ENCODE data around the gene TBC1D20. TPM values are rescaled to one million over a fixed set of nuclear protein-coding genes. Genes with fewer than 3 reads are reported as not detected.

Gene TBC1D20
- total and polyA plus RNA-seq, 3 donors from 2014 or later, result 43.5 to 52.6 (median 45.7) TPM

GRCh38 chr20:420721-421574 lies 41.4 kb downstream of the TBC1D20 start:
- DNase-seq, result peak; percentile 48
- intact Hi-C loops (cut with DNase I; ENCODE audit: low total_unique reads), result no loop called here
- no peak overlapping the region for H3K27ac ChIP-seq
- peak overlapping the region in 1 of 2 donors; percentile 30 for H3K4me3 ChIP-seq
- no peak for TF ChIP-seq CTCF (IDR thresholded peaks at IDR 0.05)
- no peak for TF ChIP-seq POLR2A (IDR thresholded peaks at IDR 0.05)
- 68 to 74% methylated on average over 24 to 40 of the region's 49 CpGs for WGBS, 2 donors
- no peaks in the 10 kb centered on the region for H3K27me3 ChIP-seq
- H3K4me1 ChIP-seq, result peaks cover 14% of the 10 kb centered on the region
- H3K36me3 ChIP-seq (ENCODE audit: low read depth, missing control alignments), result no peaks in the 10 kb centered on the region
- no peaks in the 10 kb centered on the region for H3K9me3 ChIP-seq

DNA sequence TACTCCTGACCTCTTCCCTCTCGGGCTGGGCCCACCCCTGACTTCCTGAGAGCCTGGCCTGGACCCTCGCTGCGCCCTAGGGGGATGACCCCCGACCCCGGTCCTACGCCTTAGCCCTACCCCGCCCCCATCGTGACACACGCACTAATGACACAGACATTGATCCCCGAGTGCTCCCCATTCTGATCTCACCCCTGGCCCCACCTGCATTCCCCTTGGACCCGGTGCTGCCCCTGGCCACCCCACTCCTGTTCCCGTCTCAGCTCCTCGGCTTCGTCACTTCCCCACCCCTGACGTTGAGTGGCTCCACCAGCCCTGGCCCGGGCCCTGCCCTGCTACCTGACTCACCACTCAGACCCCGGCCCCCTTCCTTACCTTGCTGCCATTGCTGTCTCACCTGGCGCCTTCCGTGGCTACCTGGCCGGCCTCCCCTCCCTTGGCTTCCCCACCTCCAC lies 42.1 kb downstream of the TBC1D20 start:
- Histone ChIP-seq H3K4me3 (no peak overlapping the region), H3K36me3 (ENCODE audit: low read depth, missing control alignments) (no peaks in the 10 kb centered on the region), H3K27ac (no peak overlapping the region), H3K9me3 (no peaks in the 10 kb centered on the region), H3K27me3 (no peaks in the 10 kb centered on the region), H3K4me1 (peaks cover 14% of the 10 kb centered on the region)
- DNase-seq, result no peak
- intact Hi-C loops (cut with DNase I; ENCODE audit: low total_unique reads), result no loop called here
- WGBS, 2 donors, result 69 to 75% methylated on average over 20 of the region's 20 CpGs
- TF ChIP-seq CTCF (IDR thresholded peaks at IDR 0.05), result no peak
- TF ChIP-seq POLR2A (IDR thresholded peaks at IDR 0.05), result no peak

DNA sequence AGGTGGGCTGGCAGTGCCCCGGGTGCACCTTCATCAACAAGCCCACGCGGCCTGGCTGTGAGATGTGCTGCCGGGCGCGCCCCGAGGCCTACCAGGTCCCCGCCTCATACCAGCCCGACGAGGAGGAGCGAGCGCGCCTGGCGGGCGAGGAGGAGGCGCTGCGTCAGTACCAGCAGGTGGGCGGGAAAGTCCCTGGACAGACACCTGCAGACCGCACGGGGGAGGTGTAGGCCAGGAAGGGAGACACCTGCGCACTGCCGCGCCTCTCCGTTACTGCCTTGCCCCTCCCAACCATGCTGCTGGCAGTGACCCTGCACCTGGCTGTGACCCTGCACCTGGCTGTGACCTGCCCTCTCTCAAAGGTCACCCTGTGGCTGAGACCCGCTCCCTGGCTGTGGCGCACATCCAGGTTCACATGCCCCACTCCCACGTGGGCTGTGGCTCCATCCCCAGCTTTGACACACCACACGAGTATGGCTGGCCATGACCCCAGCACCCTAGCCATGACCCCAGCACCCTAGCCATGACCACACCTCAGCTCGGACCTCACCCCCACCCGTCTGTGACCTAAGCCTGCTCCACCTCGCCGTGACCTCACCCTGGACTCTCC lies 42.7 kb downstream of the TBC1D20 start:
- TF ChIP-seq CTCF (IDR thresholded peaks at IDR 0.05) (no peak), POLR2A (IDR thresholded peaks at IDR 0.05) (no peak)
- no peaks in the 10 kb centered on the region for H3K9me3 ChIP-seq
- peaks cover 14% of the 10 kb centered on the region for H3K4me1 ChIP-seq
- WGBS, 2 donors, result 69 to 80% methylated on average over 16 to 32 of the region's 32 CpGs
- no peak overlapping the region for H3K4me3 ChIP-seq
- no peak for DNase-seq
- no peaks in the 10 kb centered on the region for H3K36me3 ChIP-seq (ENCODE audit: low read depth, missing control alignments)
- no peak overlapping the region for H3K27ac ChIP-seq
- intact Hi-C loops (cut with DNase I; ENCODE audit: low total_unique reads), result no loop called here
- H3K27me3 ChIP-seq, result no peaks in the 10 kb centered on the region

DNA sequence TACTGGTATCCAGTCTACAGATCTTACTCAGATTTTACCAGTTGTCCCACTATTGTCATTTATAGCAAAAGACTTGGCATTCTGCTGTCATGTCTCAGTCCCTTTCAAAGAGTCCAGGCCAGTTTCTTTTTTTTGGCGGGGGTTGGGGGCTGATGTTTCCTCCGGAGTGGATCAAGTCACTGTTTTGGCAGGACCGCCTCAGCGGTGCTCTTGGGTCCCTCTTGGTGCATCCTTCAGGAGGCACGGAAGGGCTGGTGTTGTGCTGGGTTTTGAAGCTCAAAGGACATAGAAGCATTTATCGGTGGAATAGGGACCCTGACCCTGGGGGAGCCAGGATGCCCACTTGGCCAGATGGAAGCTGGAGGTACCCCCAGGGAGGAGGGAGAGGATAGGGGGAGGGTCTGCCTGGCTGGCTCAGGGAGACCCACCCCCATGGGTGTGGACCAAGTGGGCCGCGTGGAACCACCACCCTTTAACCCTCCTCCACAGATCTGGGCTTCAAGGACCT lies 43.4 kb downstream of the TBC1D20 start:
- Histone ChIP-seq H3K9me3 (no peaks in the 10 kb centered on the region), H3K27me3 (no peaks in the 10 kb centered on the region), H3K4me1 (peaks cover 14% of the 10 kb centered on the region), H3K4me3 (no peak overlapping the region), H3K36me3 (ENCODE audit: low read depth, missing control alignments) (no peaks in the 10 kb centered on the region), H3K27ac (no peak overlapping the region)
- TF ChIP-seq POLR2A (IDR thresholded peaks at IDR 0.05) (no peak), CTCF (IDR thresholded peaks at IDR 0.05) (no peak)
- intact Hi-C loops (cut with DNase I; ENCODE audit: low total_unique reads), result no loop called here
- no peak for DNase-seq
- 71 to 77% methylated on average over 6 to 8 of the region's 8 CpGs for WGBS, 2 donors
